NK-92 (cell line): ENCODE results near the gene ZNF483.
"Not testable (repeated sequence)": the region's sequence is repeated elsewhere in the genome, so short reads cannot be mapped to it uniquely, and the experiment has no call there.

ENCODE experiments used
- DNase-seq: peaks from one replicate; lab custom pipeline; 2025; ENCODE audit not compliant: unreplicated experiment; lab: John Stamatoyannopoulos, UW

ZNF483 gene

DNA sequence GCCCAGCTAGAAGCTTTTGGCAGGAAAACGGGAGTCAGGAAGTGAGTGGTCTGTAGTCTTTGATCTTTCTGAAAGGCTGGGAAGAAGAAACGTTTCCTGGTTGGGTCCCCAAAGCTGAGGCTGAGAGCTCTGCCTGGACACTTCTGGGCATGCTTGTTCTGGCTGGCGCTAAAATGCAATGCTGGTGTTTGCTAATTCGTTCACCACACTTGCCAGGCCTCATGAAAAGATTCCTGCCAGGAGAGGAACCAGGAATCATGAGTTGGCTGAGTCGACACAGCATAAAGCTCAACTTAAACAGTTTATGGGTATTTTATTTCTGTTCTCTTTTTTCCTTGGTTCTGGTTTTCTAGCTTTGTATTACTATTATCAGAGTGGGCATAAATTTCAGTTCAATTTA, 85.2 kb downstream of the ZNF483 start:
- no peak for DNase-seq

DNA sequence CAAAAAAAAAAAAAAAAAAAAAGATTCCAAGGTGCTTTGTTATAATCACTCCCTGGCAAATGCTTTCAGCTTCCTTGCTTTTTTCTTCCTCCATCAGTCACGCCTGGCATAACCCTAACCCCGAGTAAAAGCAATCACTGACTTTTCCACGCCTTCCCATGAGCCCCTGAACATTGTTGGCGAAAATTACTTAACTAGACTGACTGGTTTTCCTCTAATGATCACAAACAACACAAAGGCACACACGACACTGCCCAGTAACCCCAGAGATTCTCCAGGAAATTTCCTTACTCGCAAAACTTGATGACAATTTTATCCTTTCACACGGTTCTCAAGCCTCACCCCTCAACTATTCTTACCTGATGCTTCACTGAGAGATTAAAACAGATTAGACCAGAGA, 85.9 kb downstream of the ZNF483 start:
- DNase-seq, result no peak

DNA sequence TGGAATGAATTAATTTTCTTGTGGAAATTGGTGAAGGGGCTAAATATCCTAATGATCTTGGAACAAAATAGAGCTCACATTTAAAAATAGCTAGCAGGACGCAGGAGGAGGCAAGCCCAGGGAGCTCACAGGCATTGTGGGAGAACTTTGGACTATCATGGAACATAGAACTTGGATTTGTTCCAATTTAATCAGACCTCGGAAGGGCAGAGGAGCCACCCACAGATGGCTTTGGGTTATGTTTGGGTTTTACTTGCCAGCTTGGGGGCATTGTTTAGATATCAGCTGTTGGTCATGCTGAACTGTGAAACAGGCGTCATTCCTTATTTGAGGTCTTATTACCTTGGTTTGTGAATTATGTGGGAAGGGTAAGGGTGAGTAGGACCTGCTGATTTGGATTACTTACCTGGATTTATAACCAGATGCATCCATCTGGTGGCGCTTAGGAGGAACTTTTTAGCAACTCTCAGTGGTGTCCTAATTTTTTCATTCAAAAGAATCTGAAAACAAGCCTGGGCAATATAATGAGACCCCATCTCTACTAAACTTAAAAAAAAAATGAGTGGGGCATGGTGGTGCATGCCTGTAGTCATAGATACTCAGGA, 88.6 kb downstream of the ZNF483 start:
- DNase-seq, result no peak

DNA sequence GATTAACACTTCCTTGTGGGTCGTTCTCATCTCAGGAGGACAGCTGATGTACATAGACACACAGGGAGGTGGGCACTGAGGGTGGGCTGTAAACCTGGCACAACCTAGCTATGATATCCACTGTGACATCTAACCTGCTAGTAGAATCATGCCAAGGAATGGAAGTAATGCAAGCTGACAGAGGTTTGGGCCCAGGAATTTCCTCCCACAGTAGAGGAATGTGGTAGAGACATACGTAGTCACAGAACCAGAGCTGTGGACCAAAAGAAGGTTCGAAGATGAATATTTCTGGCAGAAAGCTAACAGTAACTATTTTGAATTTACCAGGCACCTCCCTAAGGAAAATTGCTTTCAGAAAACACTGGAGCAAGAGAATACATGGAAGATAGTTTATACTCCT, 90.9 kb downstream of the ZNF483 start:
- DNase-seq, result no peak

DNA sequence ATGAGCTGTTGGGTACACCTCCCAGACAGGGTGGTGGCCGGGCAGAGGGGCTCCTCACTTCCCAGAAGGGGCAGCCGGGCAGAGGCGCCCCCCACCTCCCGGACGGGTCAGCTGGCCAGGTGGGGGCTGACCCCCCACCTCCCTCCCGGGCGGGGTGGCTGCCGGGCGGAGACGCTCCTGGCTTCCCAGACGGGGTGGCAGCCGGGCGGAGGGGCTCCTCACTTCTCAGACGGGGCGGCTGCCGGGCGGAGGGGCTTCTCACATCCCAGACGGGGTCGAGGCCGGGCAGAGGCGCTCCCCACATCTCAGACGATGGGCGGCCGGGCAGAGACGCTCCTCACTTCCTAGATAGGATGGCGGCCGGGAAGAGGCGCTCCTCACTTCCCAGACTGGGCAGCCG, 92.4 kb downstream of the ZNF483 start:
- DNase-seq, result not testable (repeated sequence)

DNA sequence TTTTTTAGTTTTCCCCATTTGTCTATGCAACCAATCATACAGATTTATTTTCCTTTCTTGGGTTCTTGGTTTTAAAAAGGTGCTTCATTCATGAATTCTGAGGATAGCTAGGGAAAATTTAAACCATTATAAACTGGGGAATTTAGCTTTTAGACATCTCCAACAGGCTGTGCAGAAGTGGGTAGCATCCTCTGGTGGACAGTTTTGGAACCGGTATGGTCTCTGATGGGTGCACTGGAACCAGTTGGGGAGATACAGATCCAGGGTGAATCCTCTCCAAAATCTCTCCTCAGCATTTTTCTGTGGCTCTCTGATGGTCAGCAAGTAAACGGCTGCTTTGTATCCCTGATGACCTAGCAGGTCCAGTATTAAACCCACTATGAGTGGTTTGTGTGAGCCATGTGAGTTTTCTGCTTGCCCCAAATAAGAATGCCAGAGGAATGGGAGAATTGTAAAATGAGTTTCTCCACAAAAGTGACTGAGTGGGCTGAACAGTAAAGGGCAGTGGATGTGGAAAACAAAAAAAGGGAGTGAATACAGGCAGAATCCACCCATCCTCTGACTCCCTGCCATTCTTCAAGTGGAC, 97.0 kb downstream of the ZNF483 start:
- DNase-seq, result no peak

DNA sequence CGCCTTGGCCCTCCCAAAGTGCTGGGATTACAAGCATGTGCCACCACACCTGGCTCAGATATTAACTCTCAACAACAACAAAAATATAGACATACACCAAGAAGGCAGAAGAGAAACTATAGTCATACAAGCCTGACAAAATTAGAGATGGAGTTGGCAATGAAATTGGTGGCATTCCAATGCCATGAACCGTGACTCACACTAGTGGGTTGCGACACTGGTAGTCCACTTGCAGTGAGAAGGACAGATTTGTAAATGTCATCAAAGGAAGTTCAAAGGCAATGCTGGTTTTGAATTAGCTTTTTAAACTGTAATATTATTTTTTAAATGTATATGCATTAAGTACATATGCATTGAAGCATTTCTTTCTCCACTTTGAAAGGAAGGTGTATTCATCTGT, 97.6 kb downstream of the ZNF483 start:
- DNase-seq, result no peak
